GM21528 (cell line): ENCODE data around the gene MRTFA.
"Not testable (repeated sequence)": the region's sequence is repeated elsewhere in the genome, so short reads cannot be mapped to it uniquely, and the experiment has no call there.

ENCODE experiments used
- ATAC-seq: cut with Tn5 transposase; IDR thresholded peaks from one replicate; pipeline ENCODE4 v1.9.1; 2021; ENCODE audit warnings: mild to moderate bottlenecking, moderate library complexity; ENCODE audit not compliant: unreplicated experiment, low FRiP score

The MRTFA gene

GRCh38 chr22:40636380-40637182 is at the start of gene MRTFA:
MRTFA (minus strand) TSS chr22:40636719.
- ATAC-seq, result peak; percentile 91

GRCh38 chr22:40685406-40685805 is 48.9 kb upstream of the MRTFA start:
- ATAC-seq, result no peak

GRCh38 chr22:40684728-40685127 is 48.2 kb upstream of the MRTFA start:
- ATAC-seq, result no peak

GRCh38 chr22:40681451-40681850 is 44.9 kb upstream of the MRTFA start:
- no peak for ATAC-seq

GRCh38 chr22:40680819-40681183 is 44.3 kb upstream of the MRTFA start:
- no peak for ATAC-seq

- no peak for ATAC-seq
These were observed 43.7 kb upstream of the MRTFA start for GRCh38 chr22:40679964-40680818.

- no peak for ATAC-seq
These were observed 42.9 kb upstream of the MRTFA start, which contains the start of gene MCHR1 for GRCh38 chr22:40679249-40679963. MCHR1 (plus strand) TSS chr22:40679484; CDS start chr22:40679653, 169 bp downstream.

GRCh38 chr22:40678493-40679248 is 42.2 kb upstream of the MRTFA start:
- no peak for ATAC-seq

GRCh38 chr22:40676644-40677043 is 40.1 kb upstream of the MRTFA start:
- ATAC-seq, result no peak

GRCh38 chr22:40676166-40676565 is 39.6 kb upstream of the MRTFA start:
- not testable (repeated sequence) for ATAC-seq

GRCh38 chr22:40674274-40674673 is 37.8 kb upstream of the MRTFA start:
- no peak for ATAC-seq

- ATAC-seq, result no peak
These were observed 36.5 kb upstream of the MRTFA start for GRCh38 chr22:40673017-40673416.

GRCh38 chr22:40671796-40672360 is 35.4 kb upstream of the MRTFA start:
- ATAC-seq, result no peak

- no peak for ATAC-seq
These were observed 34.9 kb upstream of the MRTFA start for GRCh38 chr22:40671369-40671768.

- ATAC-seq, result no peak
These were observed 33.5 kb upstream of the MRTFA start for GRCh38 chr22:40670058-40670457.

- no peak for ATAC-seq
These were observed 32.3 kb upstream of the MRTFA start for GRCh38 chr22:40668611-40669411.

GRCh38 chr22:40666151-40666848 is 29.8 kb upstream of the MRTFA start:
- ATAC-seq, result no peak

GRCh38 chr22:40665312-40665711 is 28.8 kb upstream of the MRTFA start:
- no peak for ATAC-seq
